Uterus (tissue), 2 donors: Measurements from ENCODE around the gene H6PD.

ENCODE experiments used
- POLR2A ChIP-seq, 2 donors: fragments of 450-650 bp; IDR thresholded peaks; one replicate each; pipeline ENCODE4 v1.6.1; 2016; ENCODE audit warnings: antibody characterized with exemption in 2 of 2, mild to moderate bottlenecking in 1 of 2, moderate library complexity in 1 of 2
- TF ChIP-seq, protein P1 (sequence below), 4 experiments: fragments of 200-600 bp in 2 of 4; fragments of 450-650 bp in 2 of 4; sonication (generic) in 2 of 4; IDR thresholded peaks; one replicate each; pipeline ENCODE4 v1.5.1; 2016 to 2019; ENCODE audit warnings: antibody characterized with exemption in 4 of 4, mild to moderate bottlenecking in 2 of 4, moderate library complexity in 1 of 4

- TF ChIP-seq, protein P1, sequence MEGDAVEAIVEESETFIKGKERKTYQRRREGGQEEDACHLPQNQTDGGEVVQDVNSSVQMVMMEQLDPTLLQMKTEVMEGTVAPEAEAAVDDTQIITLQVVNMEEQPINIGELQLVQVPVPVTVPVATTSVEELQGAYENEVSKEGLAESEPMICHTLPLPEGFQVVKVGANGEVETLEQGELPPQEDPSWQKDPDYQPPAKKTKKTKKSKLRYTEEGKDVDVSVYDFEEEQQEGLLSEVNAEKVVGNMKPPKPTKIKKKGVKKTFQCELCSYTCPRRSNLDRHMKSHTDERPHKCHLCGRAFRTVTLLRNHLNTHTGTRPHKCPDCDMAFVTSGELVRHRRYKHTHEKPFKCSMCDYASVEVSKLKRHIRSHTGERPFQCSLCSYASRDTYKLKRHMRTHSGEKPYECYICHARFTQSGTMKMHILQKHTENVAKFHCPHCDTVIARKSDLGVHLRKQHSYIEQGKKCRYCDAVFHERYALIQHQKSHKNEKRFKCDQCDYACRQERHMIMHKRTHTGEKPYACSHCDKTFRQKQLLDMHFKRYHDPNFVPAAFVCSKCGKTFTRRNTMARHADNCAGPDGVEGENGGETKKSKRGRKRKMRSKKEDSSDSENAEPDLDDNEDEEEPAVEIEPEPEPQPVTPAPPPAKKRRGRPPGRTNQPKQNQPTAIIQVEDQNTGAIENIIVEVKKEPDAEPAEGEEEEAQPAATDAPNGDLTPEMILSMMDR (IDR thresholded peaks at IDR 0.05): no peak
- no peak for TF ChIP-seq POLR2A (IDR thresholded peaks at IDR 0.05)
Observed at GRCh38 chr1:9282696-9282955, 48.1 kb downstream of the H6PD start.
